Measurements from ENCODE around the gene KCNK5.

DNA sequence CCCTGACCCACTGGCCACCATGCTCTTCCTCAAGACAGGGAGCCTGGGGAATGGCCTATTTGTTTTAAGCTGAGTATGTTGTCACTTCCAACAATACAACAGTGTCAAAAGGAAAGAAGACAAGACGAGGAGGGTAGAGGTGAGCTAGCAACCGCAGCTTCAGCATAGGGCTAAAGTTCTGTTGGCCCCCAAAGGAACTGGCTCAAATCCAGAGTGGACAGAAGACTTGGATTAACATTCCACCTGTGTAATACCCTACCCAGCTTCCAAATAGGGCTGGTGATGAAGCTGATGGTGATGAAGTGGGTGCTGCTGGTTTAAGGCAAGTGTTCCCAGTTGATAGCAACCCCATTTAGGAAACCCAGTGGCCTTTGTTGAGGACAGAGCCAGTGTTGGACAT is 31.7 kb upstream of the KCNK5 start:
- no peak for TF ChIP-seq KLF17 (tag by site-specific recombination; IDR thresholded peaks at IDR 0.05)
- TF ChIP-seq ZSCAN5A (tag by site-specific recombination; IDR thresholded peaks at IDR 0.05): no peak
- TF ChIP-seq, protein P1, sequence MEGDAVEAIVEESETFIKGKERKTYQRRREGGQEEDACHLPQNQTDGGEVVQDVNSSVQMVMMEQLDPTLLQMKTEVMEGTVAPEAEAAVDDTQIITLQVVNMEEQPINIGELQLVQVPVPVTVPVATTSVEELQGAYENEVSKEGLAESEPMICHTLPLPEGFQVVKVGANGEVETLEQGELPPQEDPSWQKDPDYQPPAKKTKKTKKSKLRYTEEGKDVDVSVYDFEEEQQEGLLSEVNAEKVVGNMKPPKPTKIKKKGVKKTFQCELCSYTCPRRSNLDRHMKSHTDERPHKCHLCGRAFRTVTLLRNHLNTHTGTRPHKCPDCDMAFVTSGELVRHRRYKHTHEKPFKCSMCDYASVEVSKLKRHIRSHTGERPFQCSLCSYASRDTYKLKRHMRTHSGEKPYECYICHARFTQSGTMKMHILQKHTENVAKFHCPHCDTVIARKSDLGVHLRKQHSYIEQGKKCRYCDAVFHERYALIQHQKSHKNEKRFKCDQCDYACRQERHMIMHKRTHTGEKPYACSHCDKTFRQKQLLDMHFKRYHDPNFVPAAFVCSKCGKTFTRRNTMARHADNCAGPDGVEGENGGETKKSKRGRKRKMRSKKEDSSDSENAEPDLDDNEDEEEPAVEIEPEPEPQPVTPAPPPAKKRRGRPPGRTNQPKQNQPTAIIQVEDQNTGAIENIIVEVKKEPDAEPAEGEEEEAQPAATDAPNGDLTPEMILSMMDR (tag by site-specific recombination; IDR thresholded peaks at IDR 0.05): no peak
- TF ChIP-seq ZNF292 (tag by site-specific recombination; IDR thresholded peaks at IDR 0.05; ENCODE audit: borderline replicate concordance, low read depth): no peak
- TF ChIP-seq ZNF239 (tag by site-specific recombination; IDR thresholded peaks at IDR 0.05): no peak
- TF ChIP-seq ZNF223 (tag by site-specific recombination; IDR thresholded peaks at IDR 0.05): no peak
- no peak for TF ChIP-seq ZNF792 (tag by site-specific recombination; IDR thresholded peaks at IDR 0.05)

Measured in HEK293 (cell line).